C4-2B (cell line): Measurements from ENCODE around the gene HLA-B.

Experiments
- H3K27ac ChIP-seq: fragments of 450-650 bp; 2 replicates; pipeline ENCODE4 v1.5.1; 2017
- CTCF ChIP-seq: fragments of 450-650 bp; conservative IDR thresholded peaks from 2 replicates; pipeline ENCODE4 v1.5.1; 2017; ENCODE audit warnings: mild to moderate bottlenecking
- ZFX ChIP-seq: fragments of 450-650 bp; IDR thresholded peaks from 2 replicates; pipeline ENCODE4 v1.6.1; 2017

Gene HLA-B

GRCh38 chr6:31350196-31351032 lies 6.6 kb downstream of the HLA-B start:
- TF ChIP-seq CTCF (no peak), ZFX (no peak)
- no peak overlapping the region for H3K27ac ChIP-seq

GRCh38 chr6:31349301-31349700 lies 7.7 kb downstream of the HLA-B start:
- H3K27ac ChIP-seq, result no peak overlapping the region
- TF ChIP-seq ZFX (no peak), CTCF (no peak)

GRCh38 chr6:31345026-31345730 lies 11.8 kb downstream of the HLA-B start:
- no peak for TF ChIP-seq CTCF
- no peak for TF ChIP-seq ZFX
- H3K27ac ChIP-seq, result no peak overlapping the region

GRCh38 chr6:31340228-31340627 lies 16.8 kb downstream of the HLA-B start:
- H3K27ac ChIP-seq, result no peak overlapping the region
- TF ChIP-seq CTCF (no peak), ZFX (no peak)

GRCh38 chr6:31339210-31339609 lies 17.8 kb downstream of the HLA-B start:
- no peak overlapping the region for H3K27ac ChIP-seq
- no peak for TF ChIP-seq ZFX
- TF ChIP-seq CTCF, result no peak

GRCh38 chr6:31336896-31337496 lies 20.0 kb downstream of the HLA-B start:
- TF ChIP-seq CTCF (no peak), ZFX (no peak)
- H3K27ac ChIP-seq, result no peak overlapping the region
